Measurements from ENCODE around the gene MUC2.
"Not testable (repeated sequence)": the region's sequence is repeated elsewhere in the genome, so short reads cannot be mapped to it uniquely, and the experiment has no call there.

Gene MUC2

GRCh38 chr11:1106387-1106786 is 31.7 kb downstream of the MUC2 start:
- DNase-seq (ENCODE audit: low spot score): no peak

- DNase-seq (ENCODE audit: low spot score): no peak
Observed at GRCh38 chr11:1107316-1108245, 32.9 kb downstream of the MUC2 start.

- no peak for DNase-seq (ENCODE audit: low spot score)
Observed at GRCh38 chr11:1108246-1108900, 33.7 kb downstream of the MUC2 start.

GRCh38 chr11:1109101-1109917 is 34.6 kb downstream of the MUC2 start:
- no peak for DNase-seq (ENCODE audit: low spot score)

- no peak for DNase-seq (ENCODE audit: low spot score)
Observed at GRCh38 chr11:1109918-1110705, 35.4 kb downstream of the MUC2 start.

- no peak for DNase-seq (ENCODE audit: low spot score)
Observed at GRCh38 chr11:1111545-1112212, 37.0 kb downstream of the MUC2 start.

GRCh38 chr11:1112351-1113191 is 37.9 kb downstream of the MUC2 start:
- DNase-seq (ENCODE audit: low spot score): no peak

- DNase-seq (ENCODE audit: low spot score): no peak
Observed at GRCh38 chr11:1113405-1114201, 38.9 kb downstream of the MUC2 start.

- not testable (repeated sequence) for DNase-seq (ENCODE audit: low spot score)
Observed at GRCh38 chr11:1115292-1115691, 40.6 kb downstream of the MUC2 start.

- DNase-seq (ENCODE audit: low spot score): no peak
Observed at GRCh38 chr11:1116104-1116503, 41.4 kb downstream of the MUC2 start.

- no peak for DNase-seq (ENCODE audit: low spot score)
Observed at GRCh38 chr11:1116666-1117390, 42.2 kb downstream of the MUC2 start.

- no peak for DNase-seq (ENCODE audit: low spot score)
Observed at GRCh38 chr11:1117992-1118391, 43.3 kb downstream of the MUC2 start.

- no peak for DNase-seq (ENCODE audit: low spot score)
Observed at GRCh38 chr11:1118755-1119603, 44.3 kb downstream of the MUC2 start.

GRCh38 chr11:1119604-1120146 is 45.0 kb downstream of the MUC2 start:
- DNase-seq (ENCODE audit: low spot score): no peak

- no peak for DNase-seq (ENCODE audit: low spot score)
Observed at GRCh38 chr11:1120532-1121330, 46.1 kb downstream of the MUC2 start.

- no peak for DNase-seq (ENCODE audit: low spot score)
Observed at GRCh38 chr11:1121331-1121812, 46.7 kb downstream of the MUC2 start.
